Measurements from ENCODE around the gene PFDN5.

PFDN5 gene

GRCh38 chr12:53295070-53295890 lies at the start of gene PFDN5:
Gene PFDN5 (plus strand): TSS chr12:53295542. CDS start chr12:53295568, 26 bp downstream.
- peak; percentile 84 for DNase-seq

- peak; percentile 54 for DNase-seq
Observed at GRCh38 chr12:53251477-53252348, 43.6 kb upstream of the PFDN5 start.

- no peak for DNase-seq
Observed at GRCh38 chr12:53252349-53252916, 42.9 kb upstream of the PFDN5 start.

- DNase-seq: no peak
Observed at GRCh38 chr12:53253298-53253697, 42.0 kb upstream of the PFDN5 start.

- no peak for DNase-seq
Observed at GRCh38 chr12:53254816-53255545, 40.4 kb upstream of the PFDN5 start.

GRCh38 chr12:53255996-53256395 lies 39.3 kb upstream of the PFDN5 start:
- no peak for DNase-seq

- no peak for DNase-seq
Observed at GRCh38 chr12:53258541-53259539, 36.5 kb upstream of the PFDN5 start.

GRCh38 chr12:53259891-53260290 lies 35.5 kb upstream of the PFDN5 start:
- no peak for DNase-seq

GRCh38 chr12:53265783-53266182 lies 29.6 kb upstream of the PFDN5 start:
- DNase-seq: no peak

- DNase-seq: no peak
Observed at GRCh38 chr12:53267306-53267998, 27.9 kb upstream of the PFDN5 start.

- peak; percentile 80 for DNase-seq
Observed at GRCh38 chr12:53267999-53268629, 27.2 kb upstream of the PFDN5 start, which contains the start of gene ESPL1. Gene ESPL1 (plus strand): TSS chr12:53268299. CDS start chr12:53268767, 468 bp downstream.

GRCh38 chr12:53268630-53269562 lies 26.4 kb upstream of the PFDN5 start:
- no peak for DNase-seq

- DNase-seq: no peak
Observed at GRCh38 chr12:53274445-53274844, 20.9 kb upstream of the PFDN5 start.

- DNase-seq: no peak
Observed at GRCh38 chr12:53276511-53276910, 18.8 kb upstream of the PFDN5 start.

GRCh38 chr12:53277981-53278380 lies 17.4 kb upstream of the PFDN5 start:
- DNase-seq: no peak

- no peak for DNase-seq
Observed at GRCh38 chr12:53279283-53279869, 16.0 kb upstream of the PFDN5 start.

GRCh38 chr12:53279888-53280498 lies 15.3 kb upstream of the PFDN5 start:
- no peak for DNase-seq

GRCh38 chr12:53286448-53286847 lies 8.9 kb upstream of the PFDN5 start:
- DNase-seq: no peak
